PC-3 (cell line): Measurements from ENCODE around the gene SPCS2.

Experiments
- EZH2 ChIP-seq: fragments of 300-600 bp; sonication (generic); IDR thresholded peaks from one replicate; pipeline ENCODE4 v1.6.1; 2017; ENCODE audit warnings: antibody characterized with exemption, mild to moderate bottlenecking, low read length; ENCODE audit not compliant: unreplicated experiment
- TF ChIP-seq, protein P1 (sequence below): fragments of 300-600 bp; sonication (generic); conservative IDR thresholded peaks from 2 replicates; pipeline ENCODE4 v1.5.1; 2017; ENCODE audit warnings: antibody characterized with exemption, low read depth, mild to moderate bottlenecking, low read length

DNA sequence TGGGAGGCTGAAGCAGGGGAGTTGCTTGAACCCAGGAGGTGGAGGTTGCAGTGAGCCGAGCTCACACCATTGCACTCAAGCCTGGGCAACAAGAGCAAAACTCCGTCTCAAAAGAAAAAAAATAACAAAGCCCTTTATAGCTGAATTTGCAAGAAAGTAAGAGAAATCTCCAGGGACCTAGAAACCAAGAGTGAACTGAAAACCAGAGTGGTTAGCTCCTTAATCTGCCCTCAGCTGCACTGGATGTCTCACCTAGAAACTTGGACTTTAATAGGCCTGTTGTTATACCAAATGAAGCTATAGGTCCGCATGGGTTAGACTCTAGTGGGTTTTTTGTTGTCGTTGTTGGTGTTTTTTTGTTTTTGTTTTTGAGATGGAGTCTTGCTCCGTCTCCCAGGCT, 43.8 kb downstream of the SPCS2 start:
- no peak for TF ChIP-seq EZH2
- TF ChIP-seq, protein P1, sequence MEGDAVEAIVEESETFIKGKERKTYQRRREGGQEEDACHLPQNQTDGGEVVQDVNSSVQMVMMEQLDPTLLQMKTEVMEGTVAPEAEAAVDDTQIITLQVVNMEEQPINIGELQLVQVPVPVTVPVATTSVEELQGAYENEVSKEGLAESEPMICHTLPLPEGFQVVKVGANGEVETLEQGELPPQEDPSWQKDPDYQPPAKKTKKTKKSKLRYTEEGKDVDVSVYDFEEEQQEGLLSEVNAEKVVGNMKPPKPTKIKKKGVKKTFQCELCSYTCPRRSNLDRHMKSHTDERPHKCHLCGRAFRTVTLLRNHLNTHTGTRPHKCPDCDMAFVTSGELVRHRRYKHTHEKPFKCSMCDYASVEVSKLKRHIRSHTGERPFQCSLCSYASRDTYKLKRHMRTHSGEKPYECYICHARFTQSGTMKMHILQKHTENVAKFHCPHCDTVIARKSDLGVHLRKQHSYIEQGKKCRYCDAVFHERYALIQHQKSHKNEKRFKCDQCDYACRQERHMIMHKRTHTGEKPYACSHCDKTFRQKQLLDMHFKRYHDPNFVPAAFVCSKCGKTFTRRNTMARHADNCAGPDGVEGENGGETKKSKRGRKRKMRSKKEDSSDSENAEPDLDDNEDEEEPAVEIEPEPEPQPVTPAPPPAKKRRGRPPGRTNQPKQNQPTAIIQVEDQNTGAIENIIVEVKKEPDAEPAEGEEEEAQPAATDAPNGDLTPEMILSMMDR: no peak
